ENCODE results near the gene CCDC28A.

Gene CCDC28A

DNA sequence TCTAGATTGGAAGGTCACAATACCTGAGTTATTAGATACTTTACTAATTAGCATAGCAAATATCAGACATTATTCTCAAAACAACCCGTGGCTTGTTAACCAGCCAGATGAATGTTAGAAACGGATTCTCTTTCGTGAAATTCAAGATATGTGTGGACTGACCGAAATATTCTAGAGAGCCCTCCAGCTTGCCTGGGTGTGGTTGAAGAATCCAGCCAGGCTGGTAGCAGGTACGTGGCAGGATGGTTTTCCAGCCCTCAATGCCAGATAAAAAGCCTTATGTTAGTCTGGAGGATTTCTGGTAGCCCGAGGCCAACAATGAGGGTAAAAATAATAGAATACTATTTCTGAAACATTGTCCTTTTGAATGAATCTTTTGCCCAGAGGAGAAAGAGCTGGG is 41.7 kb downstream of the CCDC28A start:
- no peaks in the 10 kb centered on the region for H3K9me3 Mint-ChIP-seq
- H3K27me3 Mint-ChIP-seq (ENCODE audit: low read depth, poor library complexity), result peaks cover 3% of the 10 kb centered on the region
- TF ChIP-seq, protein P1, sequence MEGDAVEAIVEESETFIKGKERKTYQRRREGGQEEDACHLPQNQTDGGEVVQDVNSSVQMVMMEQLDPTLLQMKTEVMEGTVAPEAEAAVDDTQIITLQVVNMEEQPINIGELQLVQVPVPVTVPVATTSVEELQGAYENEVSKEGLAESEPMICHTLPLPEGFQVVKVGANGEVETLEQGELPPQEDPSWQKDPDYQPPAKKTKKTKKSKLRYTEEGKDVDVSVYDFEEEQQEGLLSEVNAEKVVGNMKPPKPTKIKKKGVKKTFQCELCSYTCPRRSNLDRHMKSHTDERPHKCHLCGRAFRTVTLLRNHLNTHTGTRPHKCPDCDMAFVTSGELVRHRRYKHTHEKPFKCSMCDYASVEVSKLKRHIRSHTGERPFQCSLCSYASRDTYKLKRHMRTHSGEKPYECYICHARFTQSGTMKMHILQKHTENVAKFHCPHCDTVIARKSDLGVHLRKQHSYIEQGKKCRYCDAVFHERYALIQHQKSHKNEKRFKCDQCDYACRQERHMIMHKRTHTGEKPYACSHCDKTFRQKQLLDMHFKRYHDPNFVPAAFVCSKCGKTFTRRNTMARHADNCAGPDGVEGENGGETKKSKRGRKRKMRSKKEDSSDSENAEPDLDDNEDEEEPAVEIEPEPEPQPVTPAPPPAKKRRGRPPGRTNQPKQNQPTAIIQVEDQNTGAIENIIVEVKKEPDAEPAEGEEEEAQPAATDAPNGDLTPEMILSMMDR (IDR thresholded peaks at IDR 0.05), result no peak
- no peaks in the 10 kb centered on the region for H3K36me3 Mint-ChIP-seq (ENCODE audit: low read depth)
- no peak overlapping the region for H3K4me3 Mint-ChIP-seq
- no peak overlapping the region for H3K27ac Mint-ChIP-seq
- no peak for DNase-seq
- peaks cover 46% of the 10 kb centered on the region for H3K4me1 Mint-ChIP-seq

DNA sequence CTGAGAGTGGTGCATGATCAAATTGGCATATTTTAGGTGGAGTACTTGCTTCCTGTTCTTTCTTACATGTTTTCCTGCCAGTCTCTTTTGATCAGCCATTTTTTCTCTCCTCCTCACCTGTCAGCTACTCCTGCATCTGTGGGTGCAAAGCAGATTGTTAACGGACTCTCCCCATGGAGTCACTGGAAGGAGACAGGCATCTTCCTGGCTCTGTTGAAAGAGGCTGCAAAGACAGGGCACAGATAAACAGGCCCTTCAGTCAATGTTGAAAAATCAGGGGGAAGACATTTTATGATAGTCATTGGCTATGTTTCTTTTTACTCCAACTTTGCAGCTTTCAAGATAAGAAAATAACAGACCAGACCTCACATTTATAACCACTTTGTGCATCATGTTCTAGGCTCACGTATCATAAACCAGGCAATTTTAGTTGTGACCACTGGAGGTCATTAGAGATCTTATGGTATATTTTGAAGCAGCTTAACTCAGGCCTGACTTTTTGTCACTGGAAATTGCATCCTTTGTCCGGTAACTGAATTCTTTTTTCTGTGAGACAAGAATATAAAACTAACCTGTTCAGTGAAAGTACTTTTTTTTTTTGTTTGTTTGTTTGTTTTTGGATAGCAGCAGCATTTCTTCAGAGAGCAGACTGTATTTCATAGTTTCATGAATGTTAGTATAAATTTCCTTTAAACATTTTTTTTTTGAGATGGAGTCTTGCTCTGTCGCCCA is 42.4 kb downstream of the CCDC28A start:
- peaks cover 46% of the 10 kb centered on the region for H3K4me1 Mint-ChIP-seq
- DNase-seq, result no peak
- H3K27me3 Mint-ChIP-seq (ENCODE audit: low read depth, poor library complexity), result peaks cover 3% of the 10 kb centered on the region
- TF ChIP-seq, protein P1 (IDR thresholded peaks at IDR 0.05), result peak; percentile 62
- peak overlapping the region; percentile 15 for H3K27ac Mint-ChIP-seq
- H3K36me3 Mint-ChIP-seq (ENCODE audit: low read depth), result no peaks in the 10 kb centered on the region
- H3K9me3 Mint-ChIP-seq, result no peaks in the 10 kb centered on the region
- no peak overlapping the region for H3K4me3 Mint-ChIP-seq

DNA sequence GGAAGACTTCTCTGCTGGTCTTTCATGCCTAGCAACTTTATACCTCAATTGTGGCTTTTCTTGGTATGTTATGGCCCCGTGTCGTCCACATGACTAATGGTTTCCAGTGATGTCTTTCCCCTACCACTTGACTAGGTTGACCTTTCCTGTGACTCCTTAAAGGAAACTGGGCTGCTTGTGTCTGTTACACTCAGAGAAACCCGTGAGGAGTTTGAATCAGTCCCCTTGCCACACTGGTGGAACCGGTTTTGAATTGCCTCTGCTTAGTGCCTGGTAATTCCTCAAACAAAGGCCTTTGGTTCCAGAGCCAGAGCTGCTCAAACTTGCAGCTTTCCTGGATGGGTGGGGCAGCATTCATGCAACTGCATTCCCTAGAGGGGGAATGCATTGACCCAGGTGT is 44.2 kb downstream of the CCDC28A start:
- Mint-ChIP-seq H3K4me1 (peaks cover 46% of the 10 kb centered on the region), H3K27me3 (ENCODE audit: low read depth, poor library complexity) (peaks cover 3% of the 10 kb centered on the region), H3K4me3 (no peak overlapping the region), H3K27ac (peak overlapping the region; percentile 9), H3K9me3 (no peaks in the 10 kb centered on the region), H3K36me3 (ENCODE audit: low read depth) (no peaks in the 10 kb centered on the region)
- TF ChIP-seq, protein P1 (IDR thresholded peaks at IDR 0.05), result no peak
- DNase-seq, result peak; percentile 4

DNA sequence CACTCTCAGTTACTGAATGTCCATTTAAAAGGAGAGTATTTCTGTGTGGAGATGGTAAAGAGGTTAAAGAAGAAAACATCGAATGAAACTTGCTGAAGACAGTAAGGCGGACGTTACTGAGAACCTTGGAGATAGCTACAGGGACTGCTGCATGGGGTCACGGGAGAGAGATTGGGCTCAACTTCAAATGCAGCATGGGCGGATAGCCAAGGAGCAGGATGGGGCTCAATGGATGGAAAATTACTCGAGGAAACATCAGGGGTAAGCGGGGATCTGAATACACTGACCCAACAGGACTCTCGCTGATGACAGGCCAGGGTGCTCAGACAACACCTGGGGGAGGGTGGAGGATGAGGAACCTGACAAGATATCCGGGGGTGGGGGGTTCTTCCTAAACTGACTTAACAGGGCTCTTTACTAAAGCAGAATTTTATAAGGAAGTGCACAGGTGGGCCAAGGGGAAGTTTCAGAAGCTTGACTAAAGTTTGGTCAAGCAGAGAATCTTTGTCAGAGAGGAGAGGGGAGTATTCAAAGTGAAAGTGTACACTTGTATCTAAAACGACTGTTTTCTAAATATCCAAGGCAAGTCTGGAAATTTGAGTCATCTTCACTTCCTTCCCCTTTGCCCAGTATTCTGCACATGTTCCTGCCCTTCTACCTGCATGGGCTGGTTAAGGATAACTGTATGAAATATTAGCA is 45.1 kb downstream of the CCDC28A start:
- Mint-ChIP-seq H3K4me3 (no peak overlapping the region), H3K9me3 (no peaks in the 10 kb centered on the region), H3K27me3 (ENCODE audit: low read depth, poor library complexity) (peaks cover 3% of the 10 kb centered on the region), H3K36me3 (ENCODE audit: low read depth) (no peaks in the 10 kb centered on the region), H3K27ac (peak overlapping the region; percentile 9), H3K4me1 (peaks cover 43% of the 10 kb centered on the region)
- DNase-seq, result no peak
- TF ChIP-seq, protein P1 (IDR thresholded peaks at IDR 0.05), result no peak

DNA sequence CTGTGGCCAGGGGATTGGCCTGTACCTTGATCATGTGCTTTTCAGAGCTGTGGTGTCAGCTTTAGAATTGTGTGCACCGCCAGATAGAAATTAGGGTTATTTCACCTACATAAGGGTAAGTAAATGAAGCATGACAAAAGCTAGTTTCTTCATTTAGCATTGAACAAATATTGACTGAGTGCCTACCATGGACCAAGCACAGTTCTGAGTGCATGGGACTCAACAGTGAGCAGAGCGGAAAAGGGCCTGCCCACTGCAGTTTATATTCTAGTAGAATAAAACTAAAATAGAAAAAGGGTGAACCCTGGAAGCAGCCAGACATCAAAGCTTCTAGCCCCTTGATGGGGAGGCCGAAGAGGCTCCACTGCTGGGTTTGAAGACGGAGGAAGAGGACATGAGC is 48.0 kb downstream of the CCDC28A start:
- H3K4me1 Mint-ChIP-seq, result peaks cover 24% of the 10 kb centered on the region
- H3K27ac Mint-ChIP-seq, result no peak overlapping the region
- H3K4me3 Mint-ChIP-seq, result no peak overlapping the region
- DNase-seq, result no peak
- H3K9me3 Mint-ChIP-seq, result no peaks in the 10 kb centered on the region
- TF ChIP-seq, protein P1 (IDR thresholded peaks at IDR 0.05), result no peak
- H3K27me3 Mint-ChIP-seq (ENCODE audit: low read depth, poor library complexity), result peaks cover 3% of the 10 kb centered on the region
- no peaks in the 10 kb centered on the region for H3K36me3 Mint-ChIP-seq (ENCODE audit: low read depth)

Data from nephron progenitor cell (in vitro differentiated cells).